ENCODE results near the gene PGM2L1.

The PGM2L1 gene

GRCh38 chr11:74321487-74322188, 76.6 kb downstream of the PGM2L1 start:
- WGBS (ENCODE audit: insufficient coverage, insufficient read length), result 100% methylated on average over 1 of the region's 10 CpGs
- Histone ChIP-seq H3K4me3 (ENCODE audit: low read length) (no peak overlapping the region), H3K27me3 (ENCODE audit: control insufficient read depth, insufficient read depth, low read length) (no peaks in the 10 kb centered on the region), H3K4me1 (ENCODE audit: control insufficient read depth, insufficient read depth, low read length) (no peaks in the 10 kb centered on the region), H3K36me3 (ENCODE audit: control insufficient read depth, insufficient read depth, low read length) (no peaks in the 10 kb centered on the region), H3K27ac (ENCODE audit: low read length) (no peak overlapping the region), H3K9me3 (ENCODE audit: control insufficient read depth, insufficient read depth, low read length) (no peaks in the 10 kb centered on the region)
- DNase-seq (ENCODE audit: low read depth, low spot score), result peak; percentile 13

GRCh38 chr11:74320538-74320937, 77.7 kb downstream of the PGM2L1 start:
- Histone ChIP-seq H3K27ac (ENCODE audit: low read length) (no peak overlapping the region), H3K9me3 (ENCODE audit: control insufficient read depth, insufficient read depth, low read length) (no peaks in the 10 kb centered on the region), H3K4me1 (ENCODE audit: control insufficient read depth, insufficient read depth, low read length) (no peaks in the 10 kb centered on the region), H3K4me3 (ENCODE audit: low read length) (no peak overlapping the region), H3K36me3 (ENCODE audit: control insufficient read depth, insufficient read depth, low read length) (no peaks in the 10 kb centered on the region), H3K27me3 (ENCODE audit: control insufficient read depth, insufficient read depth, low read length) (no peaks in the 10 kb centered on the region)
- DNase-seq (ENCODE audit: low read depth, low spot score), result no peak
- no CpG with 5 or more reads among the region's 2 CpGs for WGBS (ENCODE audit: insufficient coverage, insufficient read length)

GRCh38 chr11:74319139-74319816, 79.0 kb downstream of the PGM2L1 start:
- Histone ChIP-seq H3K9me3 (ENCODE audit: control insufficient read depth, insufficient read depth, low read length) (no peaks in the 10 kb centered on the region), H3K4me3 (ENCODE audit: low read length) (no peak overlapping the region), H3K27me3 (ENCODE audit: control insufficient read depth, insufficient read depth, low read length) (no peaks in the 10 kb centered on the region), H3K36me3 (ENCODE audit: control insufficient read depth, insufficient read depth, low read length) (no peaks in the 10 kb centered on the region), H3K4me1 (ENCODE audit: control insufficient read depth, insufficient read depth, low read length) (no peaks in the 10 kb centered on the region), H3K27ac (ENCODE audit: low read length) (no peak overlapping the region)
- DNase-seq (ENCODE audit: low read depth, low spot score), result no peak
- WGBS (ENCODE audit: insufficient coverage, insufficient read length), result no CpG with 5 or more reads among the region's 5 CpGs

GRCh38 chr11:74318241-74318932, 79.8 kb downstream of the PGM2L1 start:
- Histone ChIP-seq H3K9me3 (ENCODE audit: control insufficient read depth, insufficient read depth, low read length) (no peaks in the 10 kb centered on the region), H3K4me3 (ENCODE audit: low read length) (no peak overlapping the region), H3K27me3 (ENCODE audit: control insufficient read depth, insufficient read depth, low read length) (no peaks in the 10 kb centered on the region), H3K4me1 (ENCODE audit: control insufficient read depth, insufficient read depth, low read length) (no peaks in the 10 kb centered on the region), H3K36me3 (ENCODE audit: control insufficient read depth, insufficient read depth, low read length) (no peaks in the 10 kb centered on the region), H3K27ac (ENCODE audit: low read length) (no peak overlapping the region)
- WGBS (ENCODE audit: insufficient coverage, insufficient read length), result no CpG with 5 or more reads among the region's 1 CpG
- DNase-seq (ENCODE audit: low read depth, low spot score), result no peak

- Histone ChIP-seq H3K27ac (ENCODE audit: low read length) (no peak overlapping the region), H3K36me3 (ENCODE audit: control insufficient read depth, insufficient read depth, low read length) (no peaks in the 10 kb centered on the region), H3K9me3 (ENCODE audit: control insufficient read depth, insufficient read depth, low read length) (no peaks in the 10 kb centered on the region), H3K4me3 (ENCODE audit: low read length) (no peak overlapping the region), H3K4me1 (ENCODE audit: control insufficient read depth, insufficient read depth, low read length) (no peaks in the 10 kb centered on the region), H3K27me3 (ENCODE audit: control insufficient read depth, insufficient read depth, low read length) (no peaks in the 10 kb centered on the region; the same call in 1 of the 2 replicates)
- DNase-seq (ENCODE audit: low read depth, low spot score), result no peak
These were observed 81.3 kb downstream of the PGM2L1 start for GRCh38 chr11:74316772-74317505.

GRCh38 chr11:74312326-74312725, 85.9 kb downstream of the PGM2L1 start:
- Histone ChIP-seq H3K9me3 (ENCODE audit: control insufficient read depth, insufficient read depth, low read length) (no peaks in the 10 kb centered on the region), H3K27me3 (ENCODE audit: control insufficient read depth, insufficient read depth, low read length) (peaks cover 6% of the 10 kb centered on the region; the same call in 1 of the 2 replicates), H3K4me1 (ENCODE audit: control insufficient read depth, insufficient read depth, low read length) (no peaks in the 10 kb centered on the region; the same call in 1 of the 2 replicates), H3K36me3 (ENCODE audit: control insufficient read depth, insufficient read depth, low read length) (no peaks in the 10 kb centered on the region), H3K27ac (ENCODE audit: low read length) (no peak overlapping the region), H3K4me3 (ENCODE audit: low read length) (no peak overlapping the region)
- no peak for DNase-seq (ENCODE audit: low read depth, low spot score)
- no CpG with 5 or more reads among the region's 1 CpG for WGBS (ENCODE audit: insufficient coverage, insufficient read length)

GRCh38 chr11:74311352-74311926, 86.8 kb downstream of the PGM2L1 start, which contains the start of gene P4HA3:
Gene P4HA3, minus strand, starts transcription at chr11:74311640. Its CDS starts 29 bp downstream, at chr11:74311611.
- no peak within 1 kb of the TSS for H3K27ac ChIP-seq (ENCODE audit: low read length)
- H3K4me1 ChIP-seq (ENCODE audit: control insufficient read depth, insufficient read depth, low read length), result no peaks in the 10 kb centered on the region; the same call in 1 of the 2 replicates
- H3K4me3 ChIP-seq (ENCODE audit: low read length), result peak within 1 kb of the TSS; percentile 28; the same call in 1 of the 2 replicates
- no CpG with 5 or more reads among the region's 62 CpGs for WGBS (ENCODE audit: insufficient coverage, insufficient read length)
- H3K36me3 ChIP-seq (ENCODE audit: control insufficient read depth, insufficient read depth, low read length), result no peaks in the 10 kb centered on the region
- no peaks in the 10 kb centered on the region for H3K9me3 ChIP-seq (ENCODE audit: control insufficient read depth, insufficient read depth, low read length)
- DNase-seq (ENCODE audit: low read depth, low spot score), result peak; percentile 16
- peaks cover 6% of the 10 kb centered on the region; the same call in 1 of the 2 replicates for H3K27me3 ChIP-seq (ENCODE audit: control insufficient read depth, insufficient read depth, low read length)

GRCh38 chr11:74310857-74311256, 87.4 kb downstream of the PGM2L1 start:
- H3K4me3 ChIP-seq (ENCODE audit: low read length), result peak overlapping the region; percentile 20; the same call in 1 of the 2 replicates
- no peaks in the 10 kb centered on the region for H3K36me3 ChIP-seq (ENCODE audit: control insufficient read depth, insufficient read depth, low read length)
- H3K27me3 ChIP-seq (ENCODE audit: control insufficient read depth, insufficient read depth, low read length), result peaks cover 6% of the 10 kb centered on the region; the same call in 1 of the 2 replicates
- no peaks in the 10 kb centered on the region for H3K9me3 ChIP-seq (ENCODE audit: control insufficient read depth, insufficient read depth, low read length)
- H3K4me1 ChIP-seq (ENCODE audit: control insufficient read depth, insufficient read depth, low read length), result no peaks in the 10 kb centered on the region; the same call in 1 of the 2 replicates
- no CpG with 5 or more reads among the region's 11 CpGs for WGBS (ENCODE audit: insufficient coverage, insufficient read length)
- H3K27ac ChIP-seq (ENCODE audit: low read length), result no peak overlapping the region
- no peak for DNase-seq (ENCODE audit: low read depth, low spot score)

GRCh38 chr11:74307434-74307833, 90.8 kb downstream of the PGM2L1 start:
- peaks cover 6% of the 10 kb centered on the region for H3K27me3 ChIP-seq (ENCODE audit: control insufficient read depth, insufficient read depth, low read length)
- no CpG with 5 or more reads among the region's 1 CpG for WGBS (ENCODE audit: insufficient coverage, insufficient read length)
- no peak overlapping the region for H3K27ac ChIP-seq (ENCODE audit: low read length)
- no peak for DNase-seq (ENCODE audit: low read depth, low spot score)
- no peak overlapping the region for H3K4me3 ChIP-seq (ENCODE audit: low read length)
- H3K36me3 ChIP-seq (ENCODE audit: control insufficient read depth, insufficient read depth, low read length), result no peaks in the 10 kb centered on the region
- H3K4me1 ChIP-seq (ENCODE audit: control insufficient read depth, insufficient read depth, low read length), result no peaks in the 10 kb centered on the region; the same call in 1 of the 2 replicates
- no peaks in the 10 kb centered on the region for H3K9me3 ChIP-seq (ENCODE audit: control insufficient read depth, insufficient read depth, low read length)
